Measurements from ENCODE around the gene LGSN. TPM values are rescaled to one million over a fixed set of nuclear protein-coding genes. Genes with fewer than 3 reads are reported as not detected.
"Not testable (repeated sequence)": the region's sequence is repeated elsewhere in the genome, so short reads cannot be mapped to it uniquely, and the experiment has no call there.

The LGSN gene
- total RNA-seq, 1 donor from 2014 or later, result not detected

DNA sequence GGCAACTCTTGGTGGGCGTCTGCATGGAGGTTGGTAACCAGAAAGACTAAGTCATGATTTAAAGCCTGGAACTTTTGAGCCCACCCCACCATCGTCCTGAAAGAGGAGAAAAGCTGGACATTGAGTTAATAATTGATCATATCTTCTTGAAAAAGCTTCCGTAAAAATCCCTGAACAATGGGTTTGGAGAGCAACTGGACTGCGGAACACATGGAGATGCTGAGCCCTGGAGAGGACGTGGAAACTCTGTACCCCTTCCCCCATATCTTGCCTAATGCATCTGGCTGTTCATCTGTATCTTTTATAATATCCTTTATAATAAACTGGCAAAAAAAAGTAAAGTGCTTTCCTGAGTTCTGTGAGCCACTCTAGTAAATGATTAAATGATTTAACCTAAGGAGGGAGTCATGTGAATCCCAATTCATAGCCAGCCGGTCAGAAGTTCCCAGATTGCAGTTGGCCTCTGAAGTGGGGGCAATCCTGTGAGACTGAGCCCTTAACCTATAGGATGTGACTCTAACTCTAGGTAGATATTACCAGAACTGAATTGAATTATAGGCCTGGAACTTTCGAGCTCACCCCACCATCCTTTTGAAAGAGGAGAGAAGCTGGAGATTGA is 26.5 kb upstream of the LGSN start:
- no peak for DNase-seq (ENCODE audit: low spot score)
- H3K36me3 Mint-ChIP-seq (ENCODE audit: low read depth, unreplicated experiment), result no peaks in the 10 kb centered on the region
- H3K4me1 Mint-ChIP-seq (ENCODE audit: unreplicated experiment), result no peaks in the 10 kb centered on the region
- no peak overlapping the region for H3K4me3 Mint-ChIP-seq (ENCODE audit: unreplicated experiment)
- TF ChIP-seq, protein P1, sequence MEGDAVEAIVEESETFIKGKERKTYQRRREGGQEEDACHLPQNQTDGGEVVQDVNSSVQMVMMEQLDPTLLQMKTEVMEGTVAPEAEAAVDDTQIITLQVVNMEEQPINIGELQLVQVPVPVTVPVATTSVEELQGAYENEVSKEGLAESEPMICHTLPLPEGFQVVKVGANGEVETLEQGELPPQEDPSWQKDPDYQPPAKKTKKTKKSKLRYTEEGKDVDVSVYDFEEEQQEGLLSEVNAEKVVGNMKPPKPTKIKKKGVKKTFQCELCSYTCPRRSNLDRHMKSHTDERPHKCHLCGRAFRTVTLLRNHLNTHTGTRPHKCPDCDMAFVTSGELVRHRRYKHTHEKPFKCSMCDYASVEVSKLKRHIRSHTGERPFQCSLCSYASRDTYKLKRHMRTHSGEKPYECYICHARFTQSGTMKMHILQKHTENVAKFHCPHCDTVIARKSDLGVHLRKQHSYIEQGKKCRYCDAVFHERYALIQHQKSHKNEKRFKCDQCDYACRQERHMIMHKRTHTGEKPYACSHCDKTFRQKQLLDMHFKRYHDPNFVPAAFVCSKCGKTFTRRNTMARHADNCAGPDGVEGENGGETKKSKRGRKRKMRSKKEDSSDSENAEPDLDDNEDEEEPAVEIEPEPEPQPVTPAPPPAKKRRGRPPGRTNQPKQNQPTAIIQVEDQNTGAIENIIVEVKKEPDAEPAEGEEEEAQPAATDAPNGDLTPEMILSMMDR (IDR thresholded peaks at IDR 0.05; ENCODE audit: unreplicated experiment), result no peak
- no peaks in the 10 kb centered on the region for H3K27me3 Mint-ChIP-seq (ENCODE audit: unreplicated experiment)
- H3K9me3 Mint-ChIP-seq (ENCODE audit: unreplicated experiment), result no peaks in the 10 kb centered on the region
- H3K27ac Mint-ChIP-seq (ENCODE audit: unreplicated experiment), result no peak overlapping the region

DNA sequence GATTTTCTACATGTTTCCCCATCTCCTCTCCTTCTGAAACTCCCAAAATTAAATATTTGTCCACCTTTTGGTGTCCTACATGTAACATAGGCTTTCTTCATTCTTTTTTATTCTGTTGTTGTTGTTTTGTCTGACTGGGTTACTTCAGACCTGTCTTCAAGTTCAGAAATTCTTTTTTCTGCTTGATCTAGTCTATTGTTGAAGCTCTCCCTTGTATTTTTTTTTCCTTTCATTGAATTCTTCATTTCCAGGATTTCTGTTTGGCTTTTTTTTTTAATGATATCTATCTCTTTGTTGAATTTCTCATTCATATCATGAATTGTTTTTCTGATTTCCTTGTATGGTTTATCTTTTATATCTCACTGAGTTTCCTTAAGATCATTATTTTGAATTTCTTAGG is 20.6 kb upstream of the LGSN start:
- Mint-ChIP-seq H3K4me1 (ENCODE audit: unreplicated experiment) (no peaks in the 10 kb centered on the region), H3K27me3 (ENCODE audit: unreplicated experiment) (peaks cover 1% of the 10 kb centered on the region), H3K27ac (ENCODE audit: unreplicated experiment) (no peak overlapping the region), H3K36me3 (ENCODE audit: low read depth, unreplicated experiment) (no peaks in the 10 kb centered on the region), H3K9me3 (ENCODE audit: unreplicated experiment) (no peaks in the 10 kb centered on the region), H3K4me3 (ENCODE audit: unreplicated experiment) (no peak overlapping the region)
- TF ChIP-seq, protein P1 (IDR thresholded peaks at IDR 0.05; ENCODE audit: unreplicated experiment), result no peak
- no peak for DNase-seq (ENCODE audit: low spot score)

DNA sequence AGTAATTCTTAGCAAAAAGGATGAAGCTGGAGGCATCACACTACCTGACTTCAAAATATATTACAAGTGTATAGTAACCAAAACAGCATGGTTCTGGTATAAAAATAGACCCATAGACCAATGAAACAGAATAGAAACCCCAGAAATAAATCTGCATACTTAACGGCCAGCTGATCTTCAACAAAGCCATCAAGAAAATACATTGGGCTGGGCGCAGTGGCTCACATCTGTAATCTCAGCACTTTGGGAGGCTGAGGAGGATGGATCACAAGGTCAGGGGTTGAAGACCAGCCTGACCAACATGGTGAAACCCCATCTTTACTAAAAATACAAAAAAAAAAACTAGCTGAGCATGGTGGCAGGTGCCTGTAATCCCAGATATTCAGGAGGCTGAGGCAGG is 14.9 kb upstream of the LGSN start:
- not testable (repeated sequence) for H3K4me1 Mint-ChIP-seq (ENCODE audit: unreplicated experiment); H3K9me3 Mint-ChIP-seq (ENCODE audit: unreplicated experiment); H3K27me3 Mint-ChIP-seq (ENCODE audit: unreplicated experiment); DNase-seq (ENCODE audit: low spot score); H3K27ac Mint-ChIP-seq (ENCODE audit: unreplicated experiment); H3K36me3 Mint-ChIP-seq (ENCODE audit: low read depth, unreplicated experiment); H3K4me3 Mint-ChIP-seq (ENCODE audit: unreplicated experiment)

DNA sequence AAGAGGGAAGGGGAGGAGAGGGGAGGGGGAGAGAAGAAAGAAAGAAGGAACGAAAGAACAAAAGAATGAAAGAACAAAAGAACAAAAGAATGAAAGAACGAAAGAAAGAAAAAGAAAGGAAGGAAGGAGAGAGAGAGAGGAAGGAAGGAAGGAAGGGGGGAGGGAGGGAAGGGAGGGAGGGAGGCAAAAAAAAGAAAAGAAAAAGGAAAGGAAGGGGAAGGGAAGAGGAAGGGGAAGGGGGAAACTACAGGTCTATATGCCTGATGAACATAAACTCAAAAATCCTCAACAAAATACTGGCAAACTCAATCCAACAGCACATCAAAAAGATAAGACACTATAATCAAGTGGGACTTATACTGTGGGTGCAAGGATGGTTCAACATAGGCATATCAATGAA is 13.7 kb upstream of the LGSN start:
- no peak for DNase-seq (ENCODE audit: low spot score)

DNA sequence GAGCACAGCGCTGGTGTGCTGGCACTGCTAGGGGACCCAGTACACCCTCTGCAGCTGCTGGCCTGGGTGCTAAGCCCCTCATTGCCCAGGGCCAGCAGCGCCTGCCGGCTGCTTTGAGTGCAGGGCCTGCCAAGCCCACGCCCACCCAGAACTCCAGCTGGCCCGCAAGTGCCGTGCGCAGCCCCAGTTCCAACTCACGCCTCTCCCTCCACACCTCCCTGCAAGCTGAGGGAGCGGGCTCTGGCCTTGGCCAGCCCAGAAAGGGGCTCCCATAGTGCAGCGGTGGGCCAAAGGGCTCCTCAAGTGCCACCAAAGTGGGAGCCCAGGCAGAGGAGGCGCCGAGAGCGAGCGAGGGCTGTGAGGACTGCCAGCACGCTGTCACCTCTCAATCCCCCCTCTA is 6.8 kb upstream of the LGSN start:
- H3K27me3 Mint-ChIP-seq (ENCODE audit: unreplicated experiment), result peaks cover 13% of the 10 kb centered on the region
- not testable (repeated sequence) for H3K4me3 Mint-ChIP-seq (ENCODE audit: unreplicated experiment); H3K9me3 Mint-ChIP-seq (ENCODE audit: unreplicated experiment); H3K36me3 Mint-ChIP-seq (ENCODE audit: low read depth, unreplicated experiment); H3K4me1 Mint-ChIP-seq (ENCODE audit: unreplicated experiment); H3K27ac Mint-ChIP-seq (ENCODE audit: unreplicated experiment); DNase-seq (ENCODE audit: low spot score)

More for the DNA sequence above, 13.7 kb upstream of the LGSN start:
- Mint-ChIP-seq H3K4me3 (ENCODE audit: unreplicated experiment) (no peak overlapping the region), H3K27ac (ENCODE audit: unreplicated experiment) (no peak overlapping the region), H3K36me3 (ENCODE audit: low read depth, unreplicated experiment) (no peaks in the 10 kb centered on the region), H3K27me3 (ENCODE audit: unreplicated experiment) (peaks cover 1% of the 10 kb centered on the region), H3K4me1 (ENCODE audit: unreplicated experiment) (no peaks in the 10 kb centered on the region), H3K9me3 (ENCODE audit: unreplicated experiment) (no peaks in the 10 kb centered on the region)
- TF ChIP-seq, protein P1 (IDR thresholded peaks at IDR 0.05; ENCODE audit: unreplicated experiment), result no peak

DNA sequence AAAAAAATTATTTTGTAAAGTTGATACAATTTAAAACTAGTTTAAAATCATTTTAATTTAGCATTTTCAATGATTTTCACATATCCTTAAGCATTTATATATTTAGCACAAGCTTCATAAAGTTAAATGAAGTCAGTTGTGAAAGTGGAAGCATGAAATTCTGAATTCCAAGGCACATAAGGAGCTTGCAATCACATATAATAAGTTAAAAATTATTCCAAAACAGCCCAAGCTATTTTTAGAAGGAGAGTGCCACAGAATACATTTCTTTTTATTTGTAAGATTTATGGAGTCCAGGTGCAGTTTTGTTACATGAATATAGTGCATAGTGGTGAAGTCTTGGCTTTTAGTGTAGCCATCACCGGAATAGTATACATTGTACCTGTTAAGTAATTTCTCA is 3.2 kb upstream of the LGSN start:
- no peak for DNase-seq (ENCODE audit: low spot score)
- Mint-ChIP-seq H3K4me1 (ENCODE audit: unreplicated experiment) (no peaks in the 10 kb centered on the region), H3K27me3 (ENCODE audit: unreplicated experiment) (peaks cover 9% of the 10 kb centered on the region), H3K36me3 (ENCODE audit: low read depth, unreplicated experiment) (peaks cover 5% of the 10 kb centered on the region), H3K9me3 (ENCODE audit: unreplicated experiment) (peaks cover 10% of the 10 kb centered on the region), H3K4me3 (ENCODE audit: unreplicated experiment) (no peak overlapping the region), H3K27ac (ENCODE audit: unreplicated experiment) (no peak overlapping the region)
- TF ChIP-seq, protein P1 (IDR thresholded peaks at IDR 0.05; ENCODE audit: unreplicated experiment), result no peak

All from endothelial cell (in vitro differentiated cells).